H9 (cell line): Measurements from ENCODE around the gene DPF3. TPM values are rescaled to one million over a fixed set of nuclear protein-coding genes. Genes with fewer than 3 reads are reported as not detected.

Source experiments
- DNase-seq: peaks from one replicate; pipeline ENCODE4 v3.0.0-alpha.2; 2017
- H2AFZ ChIP-seq: one replicate; pipeline ENCODE4 v1.6.1; 2013; ENCODE audit warnings: mild to moderate bottlenecking, low read length, control low read depth, moderate library complexity
- H2AK5ac ChIP-seq: 2 replicates; pipeline ENCODE4 v1.6.1; 2013; ENCODE audit warnings: low read length, control low read depth, mixed read lengths; ENCODE audit not compliant: insufficient read length
- H2BK120ac ChIP-seq: one replicate; pipeline ENCODE4 v1.6.1; 2013; ENCODE audit warnings: low read depth, mild to moderate bottlenecking, low read length, control low read depth, inconsistent platforms; ENCODE audit not compliant: poor library complexity, severe bottlenecking
- H2BK12ac ChIP-seq: 2 replicates; pipeline ENCODE4 v1.6.1; 2013; ENCODE audit warnings: low read length, control low read depth, mixed read lengths, low read depth; ENCODE audit not compliant: insufficient read length
- H2BK15ac ChIP-seq: 2 replicates; pipeline ENCODE4 v1.6.1; 2013; ENCODE audit warnings: low read depth, low read length, control low read depth
- H2BK20ac ChIP-seq: one replicate; pipeline ENCODE4 v1.6.1; 2013; ENCODE audit warnings: low read depth, mild to moderate bottlenecking, low read length, control low read depth, inconsistent platforms; ENCODE audit not compliant: poor library complexity, severe bottlenecking
- H2BK5ac ChIP-seq: 2 replicates; pipeline ENCODE4 v1.6.1; 2013; ENCODE audit warnings: low read length, control low read depth, mixed read lengths; ENCODE audit not compliant: insufficient read length
- H3K14ac ChIP-seq: 2 replicates; pipeline ENCODE4 v1.6.1; 2013; ENCODE audit warnings: low read length, control low read depth; ENCODE audit not compliant: insufficient read depth
- H3K18ac ChIP-seq: 2 replicates; pipeline ENCODE4 v1.6.1; 2013; ENCODE audit warnings: low read depth, mild to moderate bottlenecking, mixed read lengths, low read length, control low read depth; ENCODE audit not compliant: insufficient read length
- H3K23ac ChIP-seq: 2 replicates; pipeline ENCODE4 v1.6.1; 2013; ENCODE audit warnings: low read length, control low read depth, mixed read lengths, low read depth; ENCODE audit not compliant: insufficient read length
- H3K23me2 ChIP-seq: 2 replicates; pipeline ENCODE4 v1.6.1; 2013; ENCODE audit warnings: low read depth, mild to moderate bottlenecking, mixed read lengths, low read length, control low read depth; ENCODE audit not compliant: insufficient read length, poor library complexity, severe bottlenecking
- H3K27ac ChIP-seq: 2 replicates; pipeline ENCODE4 v1.5.1; 2013; ENCODE audit warnings: low read length, control low read depth, mixed read lengths, low read depth; ENCODE audit not compliant: insufficient read length
- H3K27me3 ChIP-seq: 2 replicates; pipeline ENCODE4 v1.6.1; 2013; ENCODE audit warnings: low read length, control low read depth, inconsistent platforms; ENCODE audit not compliant: insufficient read depth
- H3K4ac ChIP-seq: 2 replicates; pipeline ENCODE4 v1.6.1; 2013; ENCODE audit warnings: low read depth, mild to moderate bottlenecking, control low read depth, inconsistent platforms, low read length, moderate library complexity
- H3K4me1 ChIP-seq: 2 replicates; pipeline ENCODE4 v1.6.1; 2013; ENCODE audit warnings: low read length, control low read depth, inconsistent platforms; ENCODE audit not compliant: insufficient read depth
- H3K4me2 ChIP-seq: 2 replicates; pipeline ENCODE4 v1.6.1; 2013; ENCODE audit warnings: low read length, control low read depth, mixed read lengths; ENCODE audit not compliant: insufficient read length, insufficient read depth
- H3K56ac ChIP-seq: 2 replicates; pipeline ENCODE4 v1.6.1; 2013; ENCODE audit warnings: low read depth, mild to moderate bottlenecking, mixed read lengths, low read length, control low read depth; ENCODE audit not compliant: insufficient read length
- H3K79me1 ChIP-seq: 2 replicates; pipeline ENCODE4 v1.6.1; 2013; ENCODE audit warnings: low read depth, mild to moderate bottlenecking, moderate library complexity, low read length, control low read depth, inconsistent platforms; ENCODE audit not compliant: insufficient read depth, poor library complexity, severe bottlenecking
- H3K79me2 ChIP-seq: 2 replicates; pipeline ENCODE4 v1.6.1; 2013; ENCODE audit warnings: low read length, control low read depth, inconsistent platforms; ENCODE audit not compliant: insufficient read depth
- H3K9ac ChIP-seq: 2 replicates; pipeline ENCODE4 v1.6.1; 2013; ENCODE audit warnings: low read length, control low read depth, mixed read lengths; ENCODE audit not compliant: insufficient read length; ENCODE audit errors: extremely low read depth
- H3K9me3 ChIP-seq: one replicate; pipeline ENCODE4 v1.6.1; 2013; ENCODE audit warnings: low read depth, low read length, inconsistent platforms; ENCODE audit not compliant: control insufficient read depth
- H3T11ph ChIP-seq: one replicate; pipeline ENCODE4 v1.6.1; 2013; ENCODE audit warnings: mild to moderate bottlenecking, low read length, control low read depth, inconsistent platforms
- H4K20me1 ChIP-seq: one replicate; pipeline ENCODE4 v1.6.1; 2013; ENCODE audit not compliant: control insufficient read depth, insufficient read length, insufficient read depth
- H4K5ac ChIP-seq: 2 replicates; pipeline ENCODE4 v1.6.1; 2013; ENCODE audit warnings: low read depth, mild to moderate bottlenecking, mixed read lengths, low read length, control low read depth; ENCODE audit not compliant: insufficient read length
- H4K8ac ChIP-seq: replicated peaks from 2 replicates; pipeline ENCODE4 v1.6.1; 2013; ENCODE audit warnings: low read length, control low read depth, mixed read lengths, low read depth; ENCODE audit not compliant: insufficient read length
- H4K91ac ChIP-seq: 2 replicates; pipeline ENCODE4 v1.6.1; 2013; ENCODE audit warnings: low read depth, mild to moderate bottlenecking, moderate library complexity, mixed read lengths, low read length, control low read depth; ENCODE audit not compliant: insufficient read length
- H3K27ac Mint-ChIP-seq, 3 experiments: 2 replicates in 2 of 3; 3 replicates in 1 of 3; pipeline ENCODE4 v1.8.0; 2020 to 2021; ENCODE audit warnings: mixed read lengths in 3 of 3, mild to moderate bottlenecking in 1 of 3, moderate library complexity in 1 of 3
- H3K27me3 Mint-ChIP-seq: 2 replicates; pipeline ENCODE4 v1.8.0; 2021; ENCODE audit warnings: low read depth, mild to moderate bottlenecking, moderate library complexity, mixed read lengths
- H3K36me3 Mint-ChIP-seq, 3 experiments: 2 replicates in 2 of 3; 3 replicates in 1 of 3; pipeline ENCODE4 v1.8.0; 2020 to 2021; ENCODE audit warnings: low read depth in 3 of 3, mixed read lengths in 3 of 3; ENCODE audit not compliant: insufficient read depth in 1 of 3
- H3K4me1 Mint-ChIP-seq, 2 experiments: 2 replicates each; pipeline ENCODE4 v1.8.0; 2020; ENCODE audit warnings: mixed read lengths in 2 of 2
- H3K4me3 Mint-ChIP-seq, 2 experiments: 2 replicates in 1 of 2; 3 replicates in 1 of 2; pipeline ENCODE4 v1.8.0; 2020 to 2021; ENCODE audit warnings: mild to moderate bottlenecking in 2 of 2, mixed read lengths in 2 of 2, moderate library complexity in 1 of 2
- H3K9me3 Mint-ChIP-seq, 2 experiments: 2 replicates in 1 of 2; 3 replicates in 1 of 2; pipeline ENCODE4 v1.8.0; 2020; ENCODE audit warnings: mild to moderate bottlenecking in 2 of 2, mixed read lengths in 2 of 2, moderate library complexity in 1 of 2
- CTCF ChIP-seq: fragments of 200-600 bp; sonication (generic); conservative IDR thresholded peaks from 3 replicates; pipeline ENCODE4 v1.8.0; 2021; ENCODE audit warnings: antibody characterized with exemption, mild to moderate bottlenecking
- WGBS: extraction: QIAGEN DNeasy Blood & Tissue Kit; methylation state at CpG from one replicate; pipeline ENCODE4 v1.1.7; 2013; ENCODE audit warnings: missing lambda C conversion rate, low lambda C conversion rate, mixed read lengths; ENCODE audit not compliant: insufficient read length; ENCODE audit errors: extremely low coverage; 5-methylcytosine and 5-hydroxymethylcytosine counted together
- total RNA-seq: library from RNA; stranded (reverse); gene quantifications from 2 replicates; pipeline ENCODE4 v1.2.1, GENCODE V29; 2021

The DPF3 gene
- total RNA-seq, 1 experiment from 2014 or later, result not detected

GRCh38 chr14:72704502-72704901 is 189.4 kb downstream of the DPF3 start:
- no peak for TF ChIP-seq CTCF
- no peak overlapping the region for H3K56ac ChIP-seq
- no peak overlapping the region for H2BK120ac ChIP-seq
- H4K20me1 ChIP-seq, result no peaks in the 10 kb centered on the region
- H3K9me3 ChIP-seq, result no peaks in the 10 kb centered on the region
- peaks cover 3% of the 10 kb centered on the region for H3K23me2 ChIP-seq
- no peak overlapping the region for H4K91ac ChIP-seq
- no CpG with 5 or more reads among the region's 3 CpGs for WGBS
- no peak overlapping the region for H3T11ph ChIP-seq
- H3K79me1 ChIP-seq, result no peaks in the 10 kb centered on the region
- H3K9ac ChIP-seq, result no peak overlapping the region
- no peak overlapping the region for H3K23ac ChIP-seq
- no peak overlapping the region for H3K18ac ChIP-seq
- H2AK5ac ChIP-seq, result no peak overlapping the region
- H3K9me3 Mint-ChIP-seq, result peaks cover 3 to 6% of the 10 kb centered on the region in 2 experiments; a peak in 2 of 5 replicates
- H3K4me2 ChIP-seq, result no peak overlapping the region
- no peak overlapping the region for H2BK20ac ChIP-seq
- no peak overlapping the region for H3K27ac Mint-ChIP-seq
- peaks cover 4% of the 10 kb centered on the region for H3K27me3 Mint-ChIP-seq
- no peak overlapping the region for H4K8ac ChIP-seq
- H4K5ac ChIP-seq, result no peak overlapping the region
- no peak overlapping the region for H3K4ac ChIP-seq
- H3K36me3 Mint-ChIP-seq, result peaks cover 0 to 6% (median 3%) of the 10 kb centered on the region in 3 experiments; a peak in 4 of 7 replicates
- no peak overlapping the region for H2AFZ ChIP-seq
- H3K4me1 Mint-ChIP-seq, result peaks cover 41 to 53% of the 10 kb centered on the region in 2 experiments
- H3K14ac ChIP-seq, result no peak overlapping the region
- H3K4me3 Mint-ChIP-seq, result no peak overlapping the region
- H3K27me3 ChIP-seq, result no peaks in the 10 kb centered on the region
- no peak for DNase-seq
- no peak overlapping the region for H2BK15ac ChIP-seq
- H2BK12ac ChIP-seq, result no peak overlapping the region
- no peak overlapping the region for H2BK5ac ChIP-seq
- H3K4me1 ChIP-seq, result peaks cover 4% of the 10 kb centered on the region; the same call in 1 of the 2 replicates
- H3K79me2 ChIP-seq, result no peaks in the 10 kb centered on the region
- no peak overlapping the region for H3K27ac ChIP-seq
